Stomach (tissue), 9 donors: Measurements from ENCODE around the gene DENND1C. TPM values are rescaled to one million over a fixed set of nuclear protein-coding genes. Genes with fewer than 3 reads are reported as not detected.

ENCODE experiments used
- DNase-seq, 2 donors: peaks; one replicate each; pipeline versions ENCODE4 v3.0.0 to v3.0.0-alpha.2; 2013 to 2019
- H3K27ac ChIP-seq, 5 donors: fragments of 200-600 bp in 4 of 5; sonication (generic) in 4 of 5; one replicate each; pipeline ENCODE4 v1.5.1; 2013 to 2019; ENCODE audit warnings: mild to moderate bottlenecking in 1 of 5, moderate library complexity in 1 of 5
- H3K27me3 ChIP-seq, 3 donors: fragments of 200-600 bp; sonication (generic); one replicate each; pipeline ENCODE4 v1.5.1; 2017 to 2019; ENCODE audit warnings: mixed run types in 1 of 3
- H3K36me3 ChIP-seq, 4 donors: fragments of 200-600 bp; sonication (generic); 1 replicate in 3 of 4; 2 replicates in 1 of 4; pipeline ENCODE4 v1.5.1; 2016 to 2019
- H3K4me1 ChIP-seq, 4 donors: fragments of 200-600 bp; sonication (generic); one replicate each; pipeline ENCODE4 v1.5.1; 2016 to 2019
- H3K4me3 ChIP-seq, 4 donors: fragments of 200-600 bp; sonication (generic) in 3 of 4; one replicate each; pipeline ENCODE4 v1.5.1; 2016 to 2019; ENCODE audit warnings: mild to moderate bottlenecking in 1 of 4
- H3K9me3 ChIP-seq, 4 donors: fragments of 200-600 bp; sonication (generic); one replicate each; pipeline ENCODE4 v1.5.1; 2016 to 2019
- EP300 ChIP-seq: sonication (generic); formaldehyde crosslinking; IDR thresholded peaks from one replicate; pipeline ENCODE4 v1.6.1; 2017; ENCODE audit warnings: antibody characterized with exemption
- POLR2A ChIP-seq, 4 donors: fragments of 450-650 bp; IDR thresholded peaks; one replicate each; pipeline ENCODE4 v1.6.1; 2016; ENCODE audit warnings: antibody characterized with exemption in 4 of 4, control low read depth in 2 of 4, mild to moderate bottlenecking in 1 of 4, moderate library complexity in 1 of 4
- POLR2AphosphoS5 ChIP-seq, 3 donors: sonication (generic); formaldehyde crosslinking; IDR thresholded peaks; one replicate each; pipeline ENCODE4 v1.6.1; 2016; ENCODE audit warnings: antibody characterized with exemption in 3 of 3
- WGBS, 5 donors: extraction: QIAGEN DNeasy Blood & Tissue Kit in 3 of 5; methylation state at CpG; one replicate each; pipeline versions ENCODE4 v1.1.5 to v1.1.7; 2013 to 2018; 5-methylcytosine and 5-hydroxymethylcytosine counted together
- intact Hi-C: fragments of 100-400 bp; cut with DNase I; formaldehyde crosslinking; loops from one replicate; pipeline ENCODE4 v1.15.1; 2023; ENCODE audit warnings: low total_unique reads
- polyA plus RNA-seq, 3 donors: library from polyadenylated mRNA; stranded (reverse); fragments of 200-250 nt; gene quantifications; one replicate each; pipeline ENCODE4 v1.2.3, GENCODE V29; 2013
- small RNA-seq, 4 donors: library from RNA; depleted of rRNA; stranded (forward); fragments of <200 nt; gene quantifications; one replicate each; pipeline ENCODE3, GENCODE V24; 2016
- total RNA-seq, 5 donors: library from RNA; depleted of rRNA; stranded (reverse); fragments of >200 nt; gene quantifications; one replicate each; pipeline versions ENCODE4 v1.1.0 to v1.2.3, GENCODE V29; 2014 to 2016
- TF ChIP-seq, protein P1 (sequence below), 7 experiments: fragments of 450-650 bp in 4 of 7; fragments of 200-600 bp in 3 of 7; sonication (generic) in 3 of 7; IDR thresholded peaks; one replicate each; pipeline ENCODE4 v1.5.1; 2016 to 2019; ENCODE audit warnings: antibody characterized with exemption in 7 of 7, control low read depth in 2 of 7, mild to moderate bottlenecking in 1 of 7
- donor health status: healthy with polysubstance abuse.
- donor health status: Bipolar disorder and iron deficiency.
- donor health status: healthy.

DENND1C gene
- total and polyA plus RNA-seq, 8 donors = 0.45 to 15.2 (median 2.7) TPM

DNA sequence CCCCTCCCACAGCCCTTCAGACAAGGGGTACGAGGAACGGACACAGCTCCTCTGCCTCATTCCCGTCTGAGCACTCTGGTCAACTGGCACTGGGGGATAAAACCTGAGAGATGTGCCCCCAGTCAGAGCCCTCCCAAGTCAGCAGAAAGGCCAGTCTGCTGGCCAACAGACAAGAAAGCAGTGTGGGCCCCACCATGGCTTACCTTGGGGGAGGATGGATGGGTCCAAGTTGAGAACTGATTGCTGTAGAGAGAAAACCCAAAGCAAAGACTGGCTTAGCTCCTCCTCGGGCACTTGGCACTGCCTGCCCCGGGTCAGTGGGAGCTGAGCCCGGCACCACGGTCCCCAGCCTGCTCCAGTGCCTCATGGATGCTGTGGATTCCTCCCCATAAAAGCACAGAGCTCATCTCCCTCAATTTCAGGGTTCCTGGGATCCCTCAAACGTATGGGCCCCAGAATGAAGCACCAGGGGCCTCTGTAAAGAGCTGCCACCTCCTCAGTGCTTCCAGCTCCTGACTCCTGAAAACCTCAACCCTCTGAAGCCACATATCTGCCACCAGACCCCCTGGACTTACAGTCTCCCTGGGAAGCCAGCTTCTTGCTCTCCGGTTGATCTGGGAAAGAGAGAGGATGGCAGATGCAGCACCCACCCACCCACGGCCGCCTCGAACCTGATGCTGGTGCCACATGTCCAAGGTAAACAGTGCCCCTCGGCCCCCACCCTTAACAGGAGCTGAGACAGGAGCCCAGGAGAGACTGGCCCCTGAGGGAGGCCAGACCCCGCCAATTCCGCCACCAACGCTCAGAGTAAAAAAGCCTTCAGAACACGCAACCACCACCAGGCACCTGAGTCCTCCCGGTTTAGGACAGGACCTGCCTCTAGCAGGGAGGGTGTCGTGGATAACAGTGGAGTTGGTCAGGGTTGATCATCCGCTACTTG is 60.2 kb downstream of the DENND1C start:
- intact Hi-C loops = no loop called here
- H3K4me3 ChIP-seq = peak overlapping the region in 1 of 4 donors; percentile 3
- 63 to 82% (median 76%) methylated on average over 15 to 20 of the region's 20 CpGs for WGBS, 5 donors
- no peak overlapping the region for H3K27ac ChIP-seq
- no peaks in the 10 kb centered on the region for H3K27me3 ChIP-seq
- H3K36me3 ChIP-seq = peaks cover 54 to 60% (median 59%) of the 10 kb centered on the region in 4 donors
- no peaks in the 10 kb centered on the region for H3K9me3 ChIP-seq
- peaks cover 15 to 56% (median 43%) of the 10 kb centered on the region in 4 donors for H3K4me1 ChIP-seq
- DNase-seq = no peak
- TF ChIP-seq EP300 (no peak), POLR2A (IDR thresholded peaks at IDR 0.05) (no peak), POLR2AphosphoS5 (IDR thresholded peaks at IDR 0.05) (no peak)
- TF ChIP-seq, protein P1, sequence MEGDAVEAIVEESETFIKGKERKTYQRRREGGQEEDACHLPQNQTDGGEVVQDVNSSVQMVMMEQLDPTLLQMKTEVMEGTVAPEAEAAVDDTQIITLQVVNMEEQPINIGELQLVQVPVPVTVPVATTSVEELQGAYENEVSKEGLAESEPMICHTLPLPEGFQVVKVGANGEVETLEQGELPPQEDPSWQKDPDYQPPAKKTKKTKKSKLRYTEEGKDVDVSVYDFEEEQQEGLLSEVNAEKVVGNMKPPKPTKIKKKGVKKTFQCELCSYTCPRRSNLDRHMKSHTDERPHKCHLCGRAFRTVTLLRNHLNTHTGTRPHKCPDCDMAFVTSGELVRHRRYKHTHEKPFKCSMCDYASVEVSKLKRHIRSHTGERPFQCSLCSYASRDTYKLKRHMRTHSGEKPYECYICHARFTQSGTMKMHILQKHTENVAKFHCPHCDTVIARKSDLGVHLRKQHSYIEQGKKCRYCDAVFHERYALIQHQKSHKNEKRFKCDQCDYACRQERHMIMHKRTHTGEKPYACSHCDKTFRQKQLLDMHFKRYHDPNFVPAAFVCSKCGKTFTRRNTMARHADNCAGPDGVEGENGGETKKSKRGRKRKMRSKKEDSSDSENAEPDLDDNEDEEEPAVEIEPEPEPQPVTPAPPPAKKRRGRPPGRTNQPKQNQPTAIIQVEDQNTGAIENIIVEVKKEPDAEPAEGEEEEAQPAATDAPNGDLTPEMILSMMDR (IDR thresholded peaks at IDR 0.05) = no peak

DNA sequence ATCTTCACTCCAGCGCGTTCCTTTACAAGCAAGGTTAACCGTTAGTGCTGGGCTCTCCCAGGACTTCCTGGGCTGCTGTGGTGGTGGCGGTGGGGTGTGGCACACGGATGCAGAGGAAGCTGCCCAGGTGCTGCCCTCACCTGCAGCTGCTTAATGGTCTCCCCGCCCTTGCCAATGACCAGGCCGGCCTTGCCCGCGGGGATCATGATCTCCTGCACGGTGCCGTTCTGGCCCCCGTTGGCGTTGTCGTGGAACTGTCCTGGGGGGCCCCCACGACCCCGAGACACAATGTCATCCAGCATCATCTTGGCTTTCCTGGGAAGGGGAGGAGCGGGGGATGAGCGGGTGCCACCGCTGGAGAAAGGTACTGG is 63.0 kb downstream of the DENND1C start:
- no peak overlapping the region for H3K4me3 ChIP-seq
- H3K27ac ChIP-seq = no peak overlapping the region
- H3K4me1 ChIP-seq = peaks cover 15 to 57% (median 42%) of the 10 kb centered on the region in 4 donors
- TF ChIP-seq EP300 (no peak), POLR2AphosphoS5 (IDR thresholded peaks at IDR 0.05) (no peak), POLR2A (IDR thresholded peaks at IDR 0.05) (no peak)
- TF ChIP-seq, protein P1 (IDR thresholded peaks at IDR 0.05) = no peak
- H3K9me3 ChIP-seq = no peaks in the 10 kb centered on the region
- intact Hi-C loops = no loop called here
- H3K27me3 ChIP-seq = no peaks in the 10 kb centered on the region
- H3K36me3 ChIP-seq = peaks cover 78 to 88% (median 85%) of the 10 kb centered on the region in 4 donors
- DNase-seq = no peak
- WGBS, 5 donors = 86 to 91% (median 88%) methylated on average over 13 to 19 of the region's 19 CpGs

DNA sequence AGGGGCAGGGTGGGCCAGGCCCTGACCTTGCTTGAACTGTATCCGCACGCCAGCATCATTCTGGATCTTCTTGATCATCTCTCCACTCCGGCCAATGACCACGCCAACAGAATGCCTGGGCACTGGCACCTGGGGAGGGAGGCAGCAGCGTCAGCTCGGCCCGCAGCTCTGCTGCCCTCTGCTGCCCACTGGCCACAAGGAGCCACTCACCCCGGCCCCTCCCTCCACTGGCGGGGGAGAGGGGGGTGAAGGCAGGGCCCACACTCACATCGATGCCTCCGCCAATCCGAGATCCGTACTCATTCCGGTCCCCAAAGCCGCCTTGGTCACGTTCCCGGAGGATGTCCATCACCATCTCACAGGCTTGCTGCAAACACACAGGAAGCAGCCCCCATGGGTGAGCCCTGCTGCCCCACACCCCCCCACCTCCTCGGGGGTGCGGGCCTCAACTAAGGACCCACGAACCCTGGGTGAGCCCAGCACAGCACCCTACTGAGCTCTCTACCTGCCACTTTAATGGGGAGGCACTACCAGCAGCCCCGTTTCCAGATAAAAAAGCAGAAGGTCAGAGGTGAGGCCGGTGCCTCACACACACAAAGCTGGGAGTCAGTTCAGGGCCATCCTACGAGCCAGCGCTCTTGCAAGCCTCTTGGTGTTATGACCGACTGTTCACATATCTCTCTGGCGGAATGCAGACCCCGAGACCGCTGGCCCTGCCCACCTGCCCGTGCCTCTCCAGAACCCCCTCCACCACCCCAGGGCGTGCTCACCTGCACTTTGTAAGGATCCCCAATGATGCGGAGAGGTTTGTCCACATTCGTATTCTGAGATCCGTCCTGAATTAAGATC is 63.6 kb downstream of the DENND1C start:
- Histone ChIP-seq H3K36me3 (peaks cover 78 to 93% (median 85%) of the 10 kb centered on the region in 4 donors), H3K9me3 (no peaks in the 10 kb centered on the region), H3K4me3 (no peak overlapping the region), H3K4me1 (peaks cover 13 to 56% (median 39%) of the 10 kb centered on the region in 4 donors), H3K27me3 (no peaks in the 10 kb centered on the region), H3K27ac (peak overlapping the region in 1 of 5 donors; percentile 35)
- WGBS, 5 donors = 60 to 72% (median 67%) methylated on average over 23 to 33 of the region's 33 CpGs
- DNase-seq = peak in 1 of 2 donors; percentile 64
- intact Hi-C loops = no loop called here
- no peak for TF ChIP-seq POLR2AphosphoS5 (IDR thresholded peaks at IDR 0.05)
- TF ChIP-seq, protein P1 (IDR thresholded peaks at IDR 0.05) = peak in 3 of 7 experiments; percentile 7 to 23 (median 8)
- no peak for TF ChIP-seq POLR2A (IDR thresholded peaks at IDR 0.05)
- TF ChIP-seq EP300 = no peak

Small RNA genes within 50 kb of the gene (small RNA-seq; reads per million reads assigned to genes)
- gene AC010503.2 = 0 reads per million in 4 donors

Other genes starting within 250 kb of the DENND1C start
- 10 to 100 TPM in 3 of 5 donors, 1 to 10 TPM in 2; 3.1 to 30.4 (median 16.7) TPM for gene MLLT1, start 201.8 kb downstream of the DENND1C start, total RNA-seq
- gene MLLT1, start 201.8 kb downstream of the DENND1C start, polyA plus RNA-seq = 10 to 100 TPM; 21.2 to 33.8 (median 27.4) TPM
- 1 to 10 TPM in 1 of 5 donors, not detected in 4; 3.5 TPM for gene ACER1, start 148.2 kb downstream of the DENND1C start, total RNA-seq
- under 1 TPM in 1 of 3 donors, not detected in 2; 0.08 TPM for gene ACER1, start 148.2 kb downstream of the DENND1C start, polyA plus RNA-seq
- gene CLPP, start 120.3 kb downstream of the DENND1C start, total RNA-seq = 10 to 100 TPM in 4 of 5 donors, 1 to 10 TPM in 1; 5.8 to 67.1 (median 24.0) TPM
- 10 to 100 TPM; 73.3 to 76.5 (median 75.0) TPM for gene CLPP, start 120.3 kb downstream of the DENND1C start, polyA plus RNA-seq
- 100 to 1,000 TPM in 1 of 5 donors, 10 to 100 TPM in 3, 1 to 10 TPM in 1; 5.3 to 138 (median 21.3) TPM for gene ALKBH7, start 109.0 kb downstream of the DENND1C start, total RNA-seq
- gene ALKBH7, start 109.0 kb downstream of the DENND1C start, polyA plus RNA-seq = 100 to 1,000 TPM in 1 of 3 donors, 10 to 100 TPM in 2; 81.1 to 122 (median 87.2) TPM
- 1 to 10 TPM in 4 of 5 donors, not detected in 1; 1.1 to 2.8 (median 1.9) TPM for gene PSPN, start 105.9 kb downstream of the DENND1C start, total RNA-seq
- gene PSPN, start 105.9 kb downstream of the DENND1C start, polyA plus RNA-seq = 1 to 10 TPM in 2 of 3 donors, under 1 TPM in 1; 0.92 to 2.2 (median 1.1) TPM
- 10 to 100 TPM in 4 of 5 donors, 1 to 10 TPM in 1; 9.8 to 46.7 (median 22.8) TPM for gene GTF2F1, start 88.6 kb downstream of the DENND1C start, total RNA-seq
- 10 to 100 TPM; 34.4 to 62.8 (median 41.7) TPM for gene GTF2F1, start 88.6 kb downstream of the DENND1C start, polyA plus RNA-seq
- 100 to 1,000 TPM; 111 to 130 (median 112) TPM for gene KHSRP, start 57.0 kb downstream of the DENND1C start, total RNA-seq
- gene KHSRP, start 57.0 kb downstream of the DENND1C start, polyA plus RNA-seq = 100 to 1,000 TPM in 1 of 3 donors, 10 to 100 TPM in 2; 49.1 to 103 (median 79.3) TPM
- 1 to 10 TPM in 1 of 5 donors, not detected in 4; 4.9 TPM for gene SLC25A41, start 48.0 kb downstream of the DENND1C start, total RNA-seq
- under 1 TPM in 1 of 3 donors, not detected in 2; 0.80 TPM for gene SLC25A41, start 48.0 kb downstream of the DENND1C start, polyA plus RNA-seq
- 100 to 1,000 TPM in 1 of 5 donors, 10 to 100 TPM in 4; 20.7 to 191 (median 60.1) TPM for gene SLC25A23, start 22.0 kb downstream of the DENND1C start, total RNA-seq
- 10 to 100 TPM; 30.8 to 42.5 (median 34.2) TPM for gene SLC25A23, start 22.0 kb downstream of the DENND1C start, polyA plus RNA-seq
- 100 to 1,000 TPM in 1 of 5 donors, 10 to 100 TPM in 3, 1 to 10 TPM in 1; 7.6 to 203 (median 46.1) TPM for gene CRB3, start 17.5 kb downstream of the DENND1C start, total RNA-seq
- gene CRB3, start 17.5 kb downstream of the DENND1C start, polyA plus RNA-seq = 10 to 100 TPM; 34.3 to 66.6 (median 51.9) TPM
- gene TUBB4A, start 20.5 kb upstream of the DENND1C start, total RNA-seq = 1 to 10 TPM in 2 of 5 donors, under 1 TPM in 1, not detected in 2; 0.89 to 3.9 (median 1.1) TPM
- gene TUBB4A, start 20.5 kb upstream of the DENND1C start, polyA plus RNA-seq = under 1 TPM in 2 of 3 donors, not detected in 1; 0.76 to 0.85 TPM
- gene TNFSF9, start 49.2 kb upstream of the DENND1C start, total RNA-seq = not detected
- gene TNFSF9, start 49.2 kb upstream of the DENND1C start, polyA plus RNA-seq = under 1 TPM in 1 of 3 donors, not detected in 2; 0.85 TPM
- gene CD70, start 109.4 kb upstream of the DENND1C start, total RNA-seq = not detected
- gene CD70, start 109.4 kb upstream of the DENND1C start, polyA plus RNA-seq = under 1 TPM in 1 of 3 donors, not detected in 2; 0.18 TPM
- 10 to 100 TPM in 1 of 5 donors, 1 to 10 TPM in 1, under 1 TPM in 1, not detected in 2; 0.14 to 60.1 (median 1.1) TPM for gene TNFSF14, start 188.4 kb upstream of the DENND1C start, total RNA-seq
- gene TNFSF14, start 188.4 kb upstream of the DENND1C start, polyA plus RNA-seq = 1 to 10 TPM in 1 of 3 donors, under 1 TPM in 2; 0.56 to 1.1 (median 0.60) TPM
- 1,000 to 10,000 TPM in 1 of 5 donors, 100 to 1,000 TPM in 2, 10 to 100 TPM in 2; 35.3 to 1,672 (median 430) TPM for gene C3, start 238.9 kb upstream of the DENND1C start, total RNA-seq
- 100 to 1,000 TPM in 1 of 3 donors, 10 to 100 TPM in 2; 22.8 to 367 (median 75.0) TPM for gene C3, start 238.9 kb upstream of the DENND1C start, polyA plus RNA-seq